Measurements from ENCODE around the gene IL1R2. TPM values are rescaled to one million over a fixed set of nuclear protein-coding genes. Genes with fewer than 3 reads are reported as not detected.

IL1R2 gene
- total RNA-seq, 6 donors from 2014 or later, result 24.7 to 84.8 (median 60.0) TPM

- TF ChIP-seq CTCF (IDR thresholded peaks at IDR 0.05) (no peak), POLR2AphosphoS5 (IDR thresholded peaks at IDR 0.05) (peak in 1 of 2 donors; percentile 79), EP300 (IDR thresholded peaks at IDR 0.05) (peak in 1 of 4 donors; percentile 70), POLR2A (IDR thresholded peaks at IDR 0.05) (no peak)
- peaks cover 0 to 3% (median 0%) of the 10 kb centered on the region in 4 donors for H3K36me3 ChIP-seq
- ATAC-seq (ENCODE audit: low FRiP score in 2 of 2) (peak in 1 of 2 donors; percentile 69), DNase-seq (no peak)
- WGBS, 2 donors, result 46 to 52% methylated on average over 6 of the region's 6 CpGs
- no peaks in the 10 kb centered on the region for H3K9me3 ChIP-seq
- H3K27ac ChIP-seq, result peak overlapping the region; percentile 12 to 65 (median 32)
- H3K4me1 ChIP-seq, result peaks cover 15 to 32% (median 21%) of the 10 kb centered on the region in 4 donors
- no peaks in the 10 kb centered on the region for H3K27me3 ChIP-seq
- H3K4me3 ChIP-seq, result no peak overlapping the region
Observed at GRCh38 chr2:102021779-102022178, 30.0 kb downstream of the IL1R2 start.

- H3K4me3 ChIP-seq, result no peak overlapping the region
- 93 to 99% methylated on average over 4 of the region's 4 CpGs for WGBS, 2 donors
- H3K36me3 ChIP-seq, result peaks cover 0 to 3% (median 0%) of the 10 kb centered on the region in 4 donors
- no peaks in the 10 kb centered on the region for H3K27me3 ChIP-seq
- peaks cover 18 to 40% (median 26%) of the 10 kb centered on the region in 4 donors for H3K4me1 ChIP-seq
- DNase-seq (no peak), ATAC-seq (ENCODE audit: low FRiP score in 2 of 2) (no peak)
- no peaks in the 10 kb centered on the region for H3K9me3 ChIP-seq
- H3K27ac ChIP-seq, result peak overlapping the region in 1 of 4 donors; percentile 17
- TF ChIP-seq CTCF (IDR thresholded peaks at IDR 0.05) (no peak), EP300 (IDR thresholded peaks at IDR 0.05) (no peak), POLR2AphosphoS5 (IDR thresholded peaks at IDR 0.05) (no peak), POLR2A (IDR thresholded peaks at IDR 0.05) (no peak)
Observed at GRCh38 chr2:102022884-102023539, 31.3 kb downstream of the IL1R2 start.

GRCh38 chr2:102024410-102024809 lies 32.6 kb downstream of the IL1R2 start:
- DNase-seq, result peak in 1 of 2 donors; percentile 50
- peak overlapping the region in 1 of 4 donors; percentile 48 for H3K27ac ChIP-seq
- H3K36me3 ChIP-seq, result peaks cover 0 to 3% (median 0%) of the 10 kb centered on the region in 4 donors
- ATAC-seq (ENCODE audit: low FRiP score in 2 of 2), result no peak
- H3K4me3 ChIP-seq, result no peak overlapping the region
- peaks cover 18 to 49% (median 26%) of the 10 kb centered on the region in 4 donors for H3K4me1 ChIP-seq
- WGBS, 2 donors, result 84 to 96% methylated on average over 12 of the region's 12 CpGs
- no peaks in the 10 kb centered on the region for H3K27me3 ChIP-seq
- H3K9me3 ChIP-seq, result no peaks in the 10 kb centered on the region
- TF ChIP-seq POLR2AphosphoS5 (IDR thresholded peaks at IDR 0.05) (no peak), POLR2A (IDR thresholded peaks at IDR 0.05) (no peak), EP300 (IDR thresholded peaks at IDR 0.05) (no peak), CTCF (IDR thresholded peaks at IDR 0.05) (no peak)

GRCh38 chr2:102025016-102025501 lies 33.3 kb downstream of the IL1R2 start:
- Histone ChIP-seq H3K27me3 (no peaks in the 10 kb centered on the region), H3K4me1 (peaks cover 18 to 49% (median 26%) of the 10 kb centered on the region in 4 donors), H3K9me3 (no peaks in the 10 kb centered on the region), H3K27ac (peak overlapping the region in 3 of 4 donors; percentile 20 to 69 (median 33)), H3K36me3 (peaks cover 0 to 3% (median 0%) of the 10 kb centered on the region in 4 donors), H3K4me3 (no peak overlapping the region)
- DNase-seq (no peak), ATAC-seq (ENCODE audit: low FRiP score in 2 of 2) (no peak)
- 57 to 86% methylated on average over 1 of the region's 1 CpG for WGBS, 2 donors
- TF ChIP-seq EP300 (IDR thresholded peaks at IDR 0.05) (no peak), CTCF (IDR thresholded peaks at IDR 0.05) (no peak)
